Parathyroid adenoma (tissue), 2 donors: ENCODE measurements around the gene TRIM47.

Source experiments
- H2AFZ ChIP-seq: fragments of 300-600 bp; sonication (generic); one replicate; pipeline ENCODE4 v1.7.0; 2017; ENCODE audit warnings: antibody characterized with exemption, mild to moderate bottlenecking
- H3K27ac ChIP-seq: fragments of 300-600 bp; sonication (generic); one replicate; pipeline ENCODE4 v1.7.0; 2017
- H3K27me3 ChIP-seq: fragments of 300-600 bp; sonication (generic); one replicate; pipeline ENCODE4 v1.7.0; 2017; ENCODE audit warnings: low read length; ENCODE audit not compliant: control insufficient read depth, insufficient read depth
- H3K36me3 ChIP-seq: fragments of 300-600 bp; sonication (generic); one replicate; pipeline ENCODE4 v1.7.0; 2017; ENCODE audit warnings: low read length; ENCODE audit not compliant: control insufficient read depth, insufficient read depth
- H3K4me1 ChIP-seq: fragments of 300-600 bp; sonication (generic); one replicate; pipeline ENCODE4 v1.7.0; 2017; ENCODE audit warnings: control low read depth
- H3K4me2 ChIP-seq: fragments of 300-600 bp; sonication (generic); one replicate; pipeline ENCODE4 v1.7.0; 2017; ENCODE audit warnings: low read length
- H3K4me3 ChIP-seq: fragments of 300-600 bp; sonication (generic); one replicate; pipeline ENCODE4 v1.7.0; 2017; ENCODE audit warnings: low read depth, low read length
- H3K79me2 ChIP-seq: fragments of 300-600 bp; sonication (generic); one replicate; pipeline ENCODE4 v1.7.0; 2017; ENCODE audit warnings: control low read depth
- H3K9ac ChIP-seq: fragments of 300-600 bp; sonication (generic); one replicate; pipeline ENCODE4 v1.7.0; 2017; ENCODE audit warnings: mild to moderate bottlenecking
- H3K9me3 ChIP-seq: fragments of 300-600 bp; sonication (generic); one replicate; pipeline ENCODE4 v1.7.0; 2017; ENCODE audit warnings: low read length; ENCODE audit not compliant: control insufficient read depth
- CTCF ChIP-seq: fragments of 300-600 bp; sonication (generic); IDR thresholded peaks from one replicate; pipeline ENCODE4 v1.7.0; 2017; ENCODE audit warnings: antibody characterized with exemption, mild to moderate bottlenecking
- donor health status: primary hyperparathyroidism.

The TRIM47 gene

GRCh38 chr17:75848523-75849278 lies 29.7 kb downstream of the TRIM47 start:
- peak; percentile 70 for TF ChIP-seq CTCF
- Histone ChIP-seq H3K9me3 (no peaks in the 10 kb centered on the region), H3K27ac (peak overlapping the region; percentile 36), H3K36me3 (no peaks in the 10 kb centered on the region), H3K4me3 (no peak overlapping the region), H3K79me2 (peaks cover 3% of the 10 kb centered on the region), H3K27me3 (no peaks in the 10 kb centered on the region), H3K4me1 (peaks cover 8% of the 10 kb centered on the region), H3K4me2 (no peak overlapping the region), H2AFZ (no peak overlapping the region), H3K9ac (no peak overlapping the region)

GRCh38 chr17:75847614-75848522 lies 30.5 kb downstream of the TRIM47 start:
- Histone ChIP-seq H3K27me3 (no peaks in the 10 kb centered on the region), H3K9ac (no peak overlapping the region), H3K4me1 (peaks cover 8% of the 10 kb centered on the region), H3K79me2 (no peaks in the 10 kb centered on the region), H3K9me3 (no peaks in the 10 kb centered on the region), H3K4me3 (no peak overlapping the region), H3K27ac (peak overlapping the region; percentile 36), H3K4me2 (no peak overlapping the region), H2AFZ (no peak overlapping the region), H3K36me3 (no peaks in the 10 kb centered on the region)
- no peak for TF ChIP-seq CTCF

GRCh38 chr17:75846692-75847613 lies 31.4 kb downstream of the TRIM47 start:
- H3K9me3 ChIP-seq = no peaks in the 10 kb centered on the region
- no peaks in the 10 kb centered on the region for H3K27me3 ChIP-seq
- H3K27ac ChIP-seq = no peak overlapping the region
- no peaks in the 10 kb centered on the region for H3K36me3 ChIP-seq
- no peak overlapping the region for H3K9ac ChIP-seq
- no peak overlapping the region for H3K4me3 ChIP-seq
- H3K4me2 ChIP-seq = no peak overlapping the region
- no peak for TF ChIP-seq CTCF
- no peak overlapping the region for H2AFZ ChIP-seq
- H3K4me1 ChIP-seq = peaks cover 8% of the 10 kb centered on the region
- H3K79me2 ChIP-seq = no peaks in the 10 kb centered on the region

- Histone ChIP-seq H3K4me1 (peaks cover 8% of the 10 kb centered on the region), H3K4me3 (no peak overlapping the region), H3K27ac (peak overlapping the region; percentile 55), H3K9me3 (no peaks in the 10 kb centered on the region), H3K27me3 (no peaks in the 10 kb centered on the region), H3K9ac (no peak overlapping the region), H3K79me2 (no peaks in the 10 kb centered on the region), H3K36me3 (no peaks in the 10 kb centered on the region), H2AFZ (no peak overlapping the region), H3K4me2 (no peak overlapping the region)
- no peak for TF ChIP-seq CTCF
Observed at GRCh38 chr17:75845933-75846691, 32.3 kb downstream of the TRIM47 start.
